Right ventricle myocardium inferior (tissue), 1 donor: Measurements from ENCODE around the gene CNPY4. TPM values are rescaled to one million over a fixed set of nuclear protein-coding genes. Genes with fewer than 3 reads are reported as not detected.
A peak's percentile ranks its signal among the peaks of the same experiment; 100 is the strongest.

Experiments used
- ATAC-seq: fragments of 200-7000 bp; cut with Tn5 transposase; one replicate; pipeline ENCODE4 v1.9.1; 2020; ENCODE audit warnings: mild to moderate bottlenecking, moderate library complexity
- DNase-seq: peaks from one replicate; pipeline ENCODE4 v3.0.0; 2021; ENCODE audit errors: missing footprints
- intact Hi-C: fragments of 100-400 bp; cut with DNase I; formaldehyde crosslinking; loops from one replicate; pipeline ENCODE4 v1.11.0; 2022
- total RNA-seq: library from RNA; stranded (reverse); fragmentation: NEBNext Ultra II Directional; extraction: Animal tissue kit (Norgen Biotek cat#: 25700); gene quantifications from one replicate; pipeline ENCODE4 v1.2.1, GENCODE V29; 2021
- donor health status: DM: no; HTN: yes; CAD: no; lungs with severe emphysema.

The CNPY4 gene
- total RNA-seq, 1 donor from 2014 or later, result 10.6 TPM

DNA sequence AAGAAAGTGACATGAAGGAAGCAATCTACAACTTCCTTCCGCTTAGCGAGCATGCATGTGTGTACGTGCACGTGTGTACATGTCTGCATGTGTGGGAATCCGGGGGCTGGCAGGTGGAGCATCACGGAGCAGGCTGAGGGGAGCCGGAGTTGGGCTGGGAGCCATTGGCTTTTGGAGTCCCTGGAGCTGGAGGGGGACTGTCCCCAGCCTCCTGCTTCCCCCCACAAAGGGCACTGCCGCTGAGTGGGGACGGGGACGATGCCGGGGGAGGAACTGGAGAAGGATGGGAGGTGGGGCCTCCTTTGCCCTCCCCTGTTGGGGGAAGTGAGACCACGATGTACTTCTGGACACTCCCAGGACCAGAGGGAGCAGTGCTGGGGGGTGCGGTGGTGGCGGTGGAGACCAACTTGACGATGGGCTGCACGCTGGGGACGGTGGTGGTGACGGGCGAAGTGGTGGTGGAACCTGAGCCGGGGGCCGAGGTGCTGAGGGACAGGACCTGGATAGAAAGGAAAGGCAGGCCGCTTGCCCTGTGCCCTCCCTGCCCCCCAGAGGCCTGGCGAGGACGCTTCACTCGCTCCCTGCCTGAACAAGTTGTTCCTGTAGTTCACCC, 12.2 kb upstream of the CNPY4 start:
- no peak for DNase-seq
- intact Hi-C loops, result no loop called here
- no peak for ATAC-seq

DNA sequence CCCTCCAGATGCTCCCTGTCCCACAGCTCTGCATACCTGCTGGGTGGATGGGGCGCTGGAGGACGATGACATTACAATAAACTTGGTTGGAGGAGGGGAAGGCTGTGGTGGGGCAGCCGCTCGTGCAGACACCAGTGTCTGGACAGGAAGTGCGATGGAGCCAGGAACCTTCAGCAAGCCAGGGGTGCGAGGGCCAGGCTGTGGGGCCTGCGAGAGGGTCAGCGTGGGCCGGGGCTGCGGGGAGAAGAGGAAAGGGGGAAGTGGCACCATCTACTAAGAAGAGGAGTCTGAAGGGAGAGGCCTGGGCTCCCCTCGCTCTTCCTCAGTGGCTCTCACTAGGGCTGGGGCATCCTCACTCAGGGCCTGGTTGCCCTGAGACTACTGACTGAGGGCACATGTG, 11.5 kb upstream of the CNPY4 start:
- DNase-seq (no peak), ATAC-seq (no peak)
- intact Hi-C loops, result no loop called here

DNA sequence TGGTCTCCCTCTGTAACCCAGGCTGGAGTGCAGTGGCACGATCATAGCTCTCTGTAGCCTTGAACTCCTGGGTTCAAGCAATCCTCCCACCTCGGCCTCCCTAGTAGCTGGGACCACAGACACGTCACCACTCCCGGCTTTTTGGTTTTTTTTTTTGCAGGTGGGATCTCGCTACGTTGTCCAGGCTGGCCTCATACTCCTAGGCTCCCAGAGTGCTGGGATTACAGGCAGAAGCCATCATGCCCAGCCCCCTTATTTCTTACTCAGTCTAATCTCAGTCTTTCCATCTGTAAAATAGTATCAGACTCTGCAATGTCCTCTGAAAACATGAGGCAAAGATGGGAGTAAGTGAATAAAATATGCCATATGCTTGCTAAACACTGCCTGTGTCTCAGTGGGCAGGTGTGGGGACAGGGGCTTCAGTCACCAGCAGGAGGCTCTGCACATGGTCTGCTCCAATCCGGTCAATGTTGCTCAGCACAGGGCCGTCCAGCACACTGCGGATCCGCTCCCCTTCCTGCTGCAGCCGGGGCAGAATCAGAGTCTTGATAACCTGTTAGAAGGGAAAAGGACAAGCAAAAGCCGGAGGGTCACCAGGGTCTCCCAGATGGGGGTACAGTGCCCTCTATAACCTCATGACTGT, 9.8 kb upstream of the CNPY4 start:
- DNase-seq, result no peak
- intact Hi-C loops, result no loop called here
- ATAC-seq, result no peak

DNA sequence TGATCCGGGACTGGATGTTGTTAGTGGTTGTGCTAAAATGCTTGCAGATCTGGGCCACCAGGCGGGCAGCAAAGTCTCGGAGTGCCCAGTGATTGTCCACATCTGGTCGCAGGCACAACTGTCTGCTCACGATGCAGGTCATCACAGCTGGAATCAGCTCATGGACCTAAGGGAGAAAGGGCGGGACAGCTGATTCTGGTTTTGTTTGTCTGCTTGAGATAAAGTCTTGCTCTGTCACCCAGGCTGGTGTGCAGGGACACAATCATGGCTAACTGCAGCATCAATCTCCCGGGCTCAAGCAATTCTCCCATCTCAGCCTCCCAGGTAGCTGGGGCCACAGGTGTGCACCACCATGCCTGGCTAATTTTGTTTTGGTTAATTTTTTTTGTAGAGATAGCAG, 8.3 kb upstream of the CNPY4 start:
- DNase-seq, result no peak
- intact Hi-C loops, result no loop called here
- ATAC-seq, result no peak

DNA sequence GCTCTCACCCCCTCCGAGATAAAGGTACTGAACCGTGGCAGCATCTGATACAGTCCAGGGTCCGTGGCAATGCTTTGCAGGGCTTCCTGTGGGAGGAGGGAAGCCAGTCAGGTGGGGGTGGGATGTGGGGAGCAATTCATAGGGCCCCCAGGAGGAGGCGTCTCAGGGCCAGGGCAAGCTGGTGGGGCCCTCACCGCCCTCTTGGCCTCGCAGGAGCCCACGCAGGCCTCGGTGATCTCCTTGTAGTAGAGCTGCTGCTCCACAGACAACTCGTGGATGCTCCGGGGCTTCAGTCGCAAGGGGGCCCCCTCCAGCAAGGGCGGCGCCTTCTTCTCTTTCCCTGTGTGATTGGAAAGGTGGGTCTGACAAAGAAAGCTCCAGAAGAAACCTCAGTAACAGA, 7.5 kb upstream of the CNPY4 start:
- DNase-seq (no peak), ATAC-seq (no peak)
- intact Hi-C loops, result no loop called here

DNA sequence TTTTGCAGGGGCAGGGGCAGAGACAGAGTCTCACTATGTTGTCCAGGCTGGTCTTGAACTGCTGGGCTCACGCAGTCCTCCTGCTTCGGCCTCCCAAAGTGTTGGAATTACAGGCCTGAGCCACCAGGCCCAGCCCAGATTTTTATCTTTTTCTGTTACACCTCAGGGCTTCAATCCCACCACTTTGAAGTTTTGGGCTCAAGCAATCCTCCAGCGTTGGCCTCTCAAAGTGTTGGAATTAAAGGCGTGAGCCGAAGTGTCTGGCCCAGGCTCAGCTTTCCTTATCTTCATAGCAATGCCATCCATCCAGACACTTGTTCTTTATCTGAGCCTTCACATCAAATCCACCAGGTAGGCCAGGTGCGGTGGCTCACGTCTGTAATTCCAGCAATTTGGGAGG, 4.4 kb upstream of the CNPY4 start:
- intact Hi-C loops, result no loop called here
- ATAC-seq (no peak), DNase-seq (no peak)

DNA sequence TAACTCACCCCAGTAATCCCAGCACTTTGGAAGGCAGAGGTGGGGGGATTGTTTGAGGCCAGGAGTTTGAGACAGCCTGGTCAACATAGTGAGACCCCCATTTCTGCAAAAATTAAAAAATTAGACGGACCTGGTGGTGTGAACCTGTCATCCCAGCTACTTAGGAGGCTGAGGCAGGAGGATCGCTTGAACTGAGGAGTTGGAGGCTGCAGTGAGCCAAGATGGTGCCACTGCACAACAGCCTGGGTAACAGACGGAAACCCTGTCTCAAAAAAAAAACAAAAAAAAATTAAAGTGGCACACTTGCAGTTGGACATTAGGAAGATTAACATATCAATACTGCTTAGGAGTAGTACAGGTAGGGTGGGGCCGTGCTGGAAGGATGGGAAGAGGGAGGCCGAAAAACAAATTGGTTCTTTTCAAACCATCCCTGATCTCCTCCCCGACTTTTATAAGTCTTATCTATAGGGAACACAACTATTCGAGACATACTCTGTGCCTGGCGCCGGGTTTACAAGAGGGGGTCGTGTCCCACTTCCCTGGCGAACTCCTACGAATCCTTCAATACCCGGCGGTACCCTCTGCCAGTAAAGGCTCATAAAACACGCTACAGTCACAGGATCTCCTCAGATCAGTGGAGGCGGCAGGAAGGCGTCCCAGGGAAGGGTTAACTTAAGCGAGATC, 904 bp upstream of the CNPY4 start:
- DNase-seq (no peak), ATAC-seq (no peak)
- intact Hi-C loops, result loop anchor here (1.0 kb wide), 1 partner anchor 18 kb away; no protein-coding TSS in a partner anchor

DNA sequence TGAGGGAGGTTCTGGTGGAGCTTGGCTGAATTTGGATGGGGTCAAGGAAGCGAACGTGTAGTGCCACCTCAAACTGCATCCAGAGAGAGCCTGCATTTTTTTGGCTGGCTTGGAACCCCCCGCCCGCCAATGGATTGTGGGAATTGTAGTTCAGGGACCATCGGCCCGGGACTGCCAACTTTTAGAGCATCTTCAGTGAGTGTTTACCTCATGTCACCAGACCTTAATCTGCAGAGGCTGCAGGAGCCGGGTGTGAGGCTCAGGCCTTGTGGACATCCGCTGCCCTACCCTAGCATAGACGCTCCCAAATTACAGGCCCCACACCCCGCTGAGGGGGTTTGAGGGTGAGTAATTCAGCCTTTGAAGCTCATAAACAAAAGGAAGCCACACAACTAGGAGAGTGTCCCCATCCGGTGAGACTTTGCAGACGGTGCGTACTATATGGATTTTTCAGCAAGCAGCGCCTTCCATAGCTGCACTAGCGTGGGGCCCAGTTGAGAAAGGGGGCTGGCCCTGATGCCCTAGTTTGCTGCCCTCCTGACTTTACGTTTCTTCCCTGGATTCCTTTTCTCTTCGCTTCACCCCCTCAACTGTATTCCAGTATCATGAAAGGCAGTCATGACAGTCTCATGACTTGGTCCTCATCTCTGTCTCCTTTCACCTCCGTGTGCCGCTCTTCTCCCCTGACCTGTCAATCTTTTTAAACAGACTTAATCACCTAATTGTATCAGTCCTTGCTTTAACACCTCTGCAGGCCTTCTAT, 717 bp downstream of the CNPY4 start:
- ATAC-seq, result peak; percentile 67
- intact Hi-C loops, result loop anchor here (1.0 kb wide), 1 partner anchor 20 kb away; no protein-coding TSS in a partner anchor
- no peak for DNase-seq

DNA sequence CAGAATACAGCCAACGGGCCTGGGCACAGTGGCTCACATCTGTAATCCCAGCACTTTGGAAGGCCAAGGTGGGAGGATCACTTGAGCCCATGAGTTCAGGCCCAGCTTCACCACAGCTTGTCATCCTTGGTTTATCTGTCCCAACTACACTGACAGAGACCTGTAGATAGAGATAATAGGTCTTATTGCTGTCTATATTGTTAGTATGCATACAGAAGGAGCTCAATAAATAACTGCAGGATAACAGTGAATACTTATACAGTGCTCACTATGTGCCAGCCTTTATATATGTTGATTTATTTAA, 1.3 kb downstream of the CNPY4 start:
- ATAC-seq (no peak), DNase-seq (no peak)
- intact Hi-C loops, result no loop called here

DNA sequence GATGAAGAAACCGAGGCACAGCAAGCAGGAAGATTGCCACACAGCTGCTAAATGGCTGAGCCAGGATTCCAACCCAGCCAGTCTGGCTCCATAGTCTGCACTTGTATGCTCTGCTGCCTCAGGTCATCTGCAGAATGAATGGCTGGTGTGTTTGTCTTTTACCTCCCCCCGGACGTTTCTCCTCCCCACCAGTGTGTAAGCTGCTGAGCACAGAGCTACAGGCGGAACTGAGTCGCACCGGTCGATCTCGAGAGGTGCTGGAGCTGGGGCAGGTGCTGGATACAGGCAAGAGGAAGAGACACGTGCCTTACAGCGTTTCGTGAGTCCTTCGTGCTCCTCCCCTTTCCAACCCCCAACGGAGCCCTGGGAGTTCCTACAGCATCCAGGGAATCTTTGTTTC, 2.6 kb downstream of the CNPY4 start:
- DNase-seq (no peak), ATAC-seq (no peak)
- intact Hi-C loops, result no loop called here

DNA sequence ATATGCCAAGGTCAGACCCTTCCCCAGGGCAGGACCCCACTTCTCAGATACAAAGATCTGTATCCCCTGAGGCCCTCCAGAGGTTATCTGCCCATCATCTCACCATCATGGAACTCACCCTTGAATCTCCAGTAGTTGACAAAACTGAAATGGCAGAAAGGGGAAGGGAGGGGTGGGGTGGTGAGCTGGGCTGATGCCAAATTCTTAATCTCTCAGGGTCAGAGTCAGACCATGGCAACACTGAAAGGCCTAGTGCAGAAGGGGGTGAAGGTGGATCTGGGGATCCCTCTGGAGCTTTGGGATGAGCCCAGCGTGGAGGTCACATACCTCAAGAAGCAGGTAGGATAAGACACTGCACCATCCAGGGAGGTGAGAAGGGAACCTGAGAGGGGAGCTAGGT, 3.1 kb downstream of the CNPY4 start:
- ATAC-seq (no peak), DNase-seq (no peak)
- intact Hi-C loops, result no loop called here

DNA sequence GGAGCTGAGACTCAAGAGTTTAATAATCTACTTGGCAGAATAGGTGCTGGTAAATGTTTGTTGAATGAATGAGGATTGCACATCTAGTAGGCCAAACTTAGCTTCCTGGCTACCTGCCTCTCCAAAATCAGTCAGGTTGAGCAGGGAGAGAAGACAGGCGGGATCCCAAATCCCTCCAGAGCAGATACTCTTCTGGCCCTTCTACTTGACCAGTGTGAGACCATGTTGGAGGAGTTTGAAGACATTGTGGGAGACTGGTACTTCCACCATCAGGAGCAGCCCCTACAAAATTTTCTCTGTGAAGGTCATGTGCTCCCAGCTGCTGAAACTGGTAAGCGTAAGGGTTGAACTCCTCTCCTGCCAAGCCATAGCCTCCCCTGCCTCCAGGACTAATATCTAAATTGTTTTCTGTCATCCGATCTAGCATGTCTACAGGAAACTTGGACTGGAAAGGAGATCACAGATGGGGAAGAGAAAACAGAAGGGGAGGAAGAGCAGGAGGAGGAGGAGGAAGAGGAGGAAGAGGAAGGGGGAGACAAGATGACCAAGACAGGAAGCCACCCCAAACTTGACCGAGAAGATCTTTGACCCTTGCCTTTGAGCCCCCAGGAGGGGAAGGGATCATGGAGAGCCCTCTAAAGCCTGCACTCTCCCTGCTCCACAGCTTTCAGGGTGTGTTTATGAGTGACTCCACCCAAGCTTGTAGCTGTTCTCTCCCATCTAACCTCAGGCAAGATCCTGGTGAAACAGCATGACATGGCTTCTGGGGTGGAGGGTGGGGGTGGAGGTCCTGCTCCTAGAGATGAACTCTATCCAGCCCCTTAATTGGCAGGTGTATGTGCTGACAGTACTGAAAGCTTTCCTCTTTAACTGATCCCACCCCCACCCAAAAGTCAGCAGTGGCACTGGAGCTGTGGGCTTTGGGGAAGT, 5.1 kb downstream of the CNPY4 start:
- intact Hi-C loops, result loop anchor here (5.0 kb wide), 3 partner anchors 32 to 132 kb away; no protein-coding TSS in a partner anchor
- no peak for ATAC-seq
- DNase-seq, result no peak

DNA sequence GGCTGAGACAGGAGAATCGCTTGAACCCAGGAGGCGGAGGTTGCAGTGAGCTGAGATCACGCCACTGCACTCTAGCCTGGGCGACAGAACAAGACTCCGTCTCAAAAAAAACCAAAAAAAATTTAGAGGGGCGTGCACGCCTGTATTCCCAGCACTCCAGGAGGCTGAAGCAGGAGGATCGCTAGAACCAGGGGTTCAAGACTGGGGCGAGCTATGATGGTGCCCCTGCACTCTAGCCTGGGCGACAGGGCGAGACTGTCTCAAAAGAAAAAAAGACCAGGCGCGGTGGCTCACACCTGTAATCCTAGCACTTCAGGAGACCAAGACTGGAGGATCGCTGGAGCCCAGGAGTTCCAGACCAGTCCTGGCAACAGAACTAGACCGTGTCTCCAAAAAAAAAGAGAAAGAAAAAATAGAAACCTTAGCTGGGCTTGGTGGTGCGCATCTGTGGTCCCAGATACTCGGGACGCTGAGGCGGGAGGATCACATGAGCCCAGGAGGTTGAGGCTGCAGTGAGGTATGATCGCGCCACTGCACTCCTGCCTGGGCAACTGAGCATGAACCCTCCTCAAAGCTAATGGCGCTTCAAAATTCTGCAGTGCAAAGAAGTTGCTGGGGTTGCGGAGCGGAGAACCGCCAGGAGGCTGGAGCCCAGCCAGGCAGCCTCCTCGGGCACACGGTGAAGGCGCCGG, 7.0 kb downstream of the CNPY4 start:
- intact Hi-C loops, result loop anchor here (5.0 kb wide), 3 partner anchors 34 to 134 kb away; no protein-coding TSS in a partner anchor
- ATAC-seq (no peak), DNase-seq (no peak)

DNA sequence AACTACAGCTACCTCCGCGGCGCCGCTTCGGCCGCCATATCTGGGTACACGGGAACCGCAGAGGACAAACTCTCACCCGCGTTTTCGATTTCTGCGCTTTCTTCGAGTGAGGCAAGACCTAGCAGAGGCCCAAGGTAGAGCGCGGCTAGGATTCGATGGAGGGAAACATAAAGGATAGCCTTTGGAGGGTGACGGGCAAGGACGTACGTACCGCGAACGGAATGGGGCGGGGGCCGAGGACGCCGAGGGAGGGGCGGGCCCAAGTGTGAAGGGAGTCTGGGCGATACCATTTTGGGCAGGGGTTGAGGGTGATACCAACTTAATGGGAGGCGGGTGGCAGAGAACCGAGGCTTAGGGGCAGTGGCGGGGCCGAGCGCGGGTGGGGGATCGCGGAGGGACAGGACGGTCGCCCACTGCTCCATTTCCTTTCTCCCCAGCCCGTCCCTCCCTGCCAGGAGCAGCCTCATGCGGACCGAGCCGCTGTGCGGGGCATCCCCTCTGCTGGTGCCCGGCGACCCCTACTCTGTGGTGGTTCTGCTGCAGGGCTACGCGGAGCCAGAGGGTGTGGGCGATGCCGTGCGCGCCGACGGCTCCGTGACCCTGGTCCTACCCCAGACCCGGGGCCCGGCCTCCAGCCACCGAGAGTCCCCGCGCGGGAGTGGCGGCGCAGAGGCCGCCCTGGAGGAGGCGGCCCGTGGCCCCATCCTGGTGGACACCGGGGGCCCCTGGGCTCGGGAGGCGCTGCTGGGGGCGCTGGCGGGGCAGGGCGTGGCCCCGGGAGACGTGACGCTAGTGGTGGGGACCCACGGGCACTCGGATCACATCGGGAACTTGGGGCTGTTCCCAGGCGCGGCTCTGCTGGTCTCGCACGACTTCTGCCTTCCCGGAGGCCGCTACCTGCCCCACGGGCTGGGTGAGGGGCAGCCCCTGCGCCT, 7.8 kb downstream of the CNPY4 start, which contains the start of gene MBLAC1:
TSS of gene MBLAC1 (plus strand) at position 37 of the 935 bp plus-strand sequence. CDS start at position 466, 429 bp downstream.
- ATAC-seq, result peak; percentile 95
- peak; percentile 92 for DNase-seq
- intact Hi-C loops, result loop anchor here (5.0 kb wide), 3 partner anchors 35 to 135 kb away; no protein-coding TSS in a partner anchor

DNA sequence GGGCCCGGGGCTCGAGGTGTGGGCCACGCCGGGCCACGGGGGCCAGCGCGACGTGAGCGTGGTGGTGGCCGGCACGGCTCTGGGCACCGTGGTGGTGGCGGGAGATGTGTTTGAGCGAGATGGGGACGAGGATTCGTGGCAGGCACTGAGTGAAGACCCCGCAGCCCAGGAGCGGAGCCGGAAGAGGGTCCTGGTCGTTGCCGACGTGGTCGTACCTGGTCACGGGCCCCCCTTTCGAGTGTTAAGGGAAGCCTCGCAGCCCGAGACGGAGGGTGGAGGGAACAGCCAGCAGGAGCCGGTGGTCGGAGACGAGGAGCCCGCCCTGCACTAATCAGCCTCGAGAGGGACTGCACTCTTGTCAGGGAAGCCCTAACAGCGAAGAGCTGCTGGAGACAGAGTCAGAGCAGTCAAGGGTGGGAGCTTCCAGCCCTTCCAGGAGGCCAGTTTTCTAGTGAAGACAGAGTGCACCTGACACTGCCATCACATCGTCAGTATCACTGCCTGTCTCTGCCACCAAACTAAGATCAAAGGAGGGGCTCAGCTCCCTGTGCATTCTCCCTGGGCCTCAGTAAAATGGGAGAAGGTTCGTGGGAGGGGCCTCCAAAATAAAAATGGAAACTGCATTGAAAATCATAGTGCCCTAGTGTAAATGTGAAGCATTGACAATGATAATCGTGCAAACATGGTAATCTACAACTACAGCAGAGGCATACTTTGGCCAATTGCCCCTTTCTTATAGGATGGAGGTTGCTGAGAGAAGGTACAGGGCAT, 8.6 kb downstream of the CNPY4 start:
- no peak for ATAC-seq

DNA sequence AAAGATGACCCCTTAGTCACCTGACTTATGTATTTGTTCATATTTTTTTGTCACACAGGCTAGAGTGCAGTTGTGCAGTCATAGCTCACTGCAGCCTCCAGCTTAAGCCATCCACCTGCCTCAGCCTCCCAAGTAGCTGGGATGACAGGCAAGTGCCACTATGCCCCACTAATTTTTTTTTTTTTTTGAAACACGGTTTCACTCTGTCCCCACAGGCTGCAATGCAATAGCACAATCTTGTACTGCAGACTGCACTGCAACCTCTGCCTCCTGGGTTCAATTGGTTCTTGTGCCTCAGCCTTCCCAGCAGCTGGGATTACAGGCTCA, 9.2 kb downstream of the CNPY4 start:
- ATAC-seq (no peak), DNase-seq (no peak)
- intact Hi-C loops, result loop anchor here (5.0 kb wide), 3 partner anchors 36 to 136 kb away; no protein-coding TSS in a partner anchor

More for the DNA sequence above, 8.6 kb downstream of the CNPY4 start:
- intact Hi-C loops, result loop anchor here (5.0 kb wide), 3 partner anchors 36 to 136 kb away; no protein-coding TSS in a partner anchor
- no peak for DNase-seq
